Aorta (tissue), 5 donors: ENCODE data around the gene GCNT2. TPM values are rescaled to one million over a fixed set of nuclear protein-coding genes. Genes with fewer than 3 reads are reported as not detected.
"Not testable (repeated sequence)": the region's sequence is repeated elsewhere in the genome, so short reads cannot be mapped to it uniquely, and the experiment has no call there.

Source experiments
- ATAC-seq: fragments of 200-7000 bp; cut with Tn5 transposase; one replicate; pipeline ENCODE4 v1.9.1; 2022; ENCODE audit warnings: moderate library complexity; ENCODE audit not compliant: low FRiP score
- DNase-seq, 2 donors: peaks; one replicate each; pipeline ENCODE4 v3.0.0-alpha.2; 2020
- H3K27ac ChIP-seq, 2 donors: one replicate each; pipeline ENCODE4 v1.5.1; 2013; ENCODE audit warnings: low read length in 2 of 2, mild to moderate bottlenecking in 2 of 2, moderate library complexity in 2 of 2, control low read depth in 1 of 2, inconsistent platforms in 1 of 2, low read depth in 1 of 2
- H3K27me3 ChIP-seq, 2 donors: one replicate each; pipeline ENCODE4 v1.6.1; 2013; ENCODE audit warnings: control low read depth in 1 of 2, low read length in 1 of 2, mild to moderate bottlenecking in 1 of 2, moderate library complexity in 1 of 2; ENCODE audit not compliant: insufficient read depth in 2 of 2, control insufficient read depth in 1 of 2
- H3K36me3 ChIP-seq, 2 donors: one replicate each; pipeline ENCODE4 v1.6.1; 2013; ENCODE audit warnings: control low read depth in 1 of 2, low read length in 1 of 2, mild to moderate bottlenecking in 1 of 2; ENCODE audit not compliant: insufficient read depth in 2 of 2, control insufficient read depth in 1 of 2
- H3K4me1 ChIP-seq, 2 donors: one replicate each; pipeline ENCODE4 v1.6.1; 2013; ENCODE audit warnings: low read length in 2 of 2, control low read depth in 1 of 2, mild to moderate bottlenecking in 1 of 2, moderate library complexity in 1 of 2; ENCODE audit not compliant: insufficient read depth in 2 of 2, control insufficient read depth in 1 of 2
- H3K4me3 ChIP-seq, 2 donors: one replicate each; pipeline ENCODE4 v1.5.1; 2013; ENCODE audit warnings: low read length in 2 of 2, control low read depth in 1 of 2, mild to moderate bottlenecking in 1 of 2
- H3K9me3 ChIP-seq: one replicate; pipeline ENCODE4 v1.6.1; 2013; ENCODE audit warnings: mild to moderate bottlenecking, low read length; ENCODE audit not compliant: control insufficient read depth
- WGBS, 2 donors: extraction: QIAGEN DNeasy Blood & Tissue Kit; methylation state at CpG; one replicate each; pipeline ENCODE4 v1.1.7; 2013; 5-methylcytosine and 5-hydroxymethylcytosine counted together
- intact Hi-C, 2 donors: fragments of 100-400 bp; cut with DNase I; formaldehyde crosslinking; loops; one replicate each; pipeline versions ENCODE4 v1.14.2 to v1.15.0; 2022
- polyA plus RNA-seq, 2 donors: library from polyadenylated mRNA; stranded (reverse); fragments of 200-250 nt; gene quantifications; one replicate each; pipeline ENCODE4 v1.2.3, GENCODE V29; 2013
- total RNA-seq, 2 donors: library from RNA; stranded (reverse); fragmentation: NEBNext Ultra II Directional; extraction: Animal tissue kit (Norgen Biotek cat#: 25700); gene quantifications; one replicate each; pipeline ENCODE4 v1.2.1, GENCODE V29; 2021
- donor health status: healthy with polysubstance abuse.
- donor health status: Bipolar disorder and iron deficiency.
- donor health status: DM: no; HTN: no; CAD: no.
- donor health status: DM: no; HTN: no; CAD: no.
- donor health status: DM: yes; HTN: yes; CAD: no.

The GCNT2 gene
- total and polyA plus RNA-seq, 4 donors: 3.4 to 18.6 (median 9.2) TPM

GRCh38 chr6:10612161-10612560 is 91.0 kb downstream of the GCNT2 start:
- no peaks in the 10 kb centered on the region for H3K9me3 ChIP-seq
- intact Hi-C loops: loop anchor here in 1 of 2 donors (10.0 kb wide), 1 partner anchor 57 kb away; no protein-coding TSS in a partner anchor
- DNase-seq: no peak
- no peak overlapping the region for H3K27ac ChIP-seq
- H3K4me1 ChIP-seq: peaks cover 10 to 15% of the 10 kb centered on the region in 2 donors
- no peaks in the 10 kb centered on the region for H3K27me3 ChIP-seq
- no peaks in the 10 kb centered on the region for H3K36me3 ChIP-seq
- ATAC-seq: no peak
- H3K4me3 ChIP-seq: no peak overlapping the region
- 94 to 98% methylated on average over 8 of the region's 8 CpGs for WGBS, 2 donors

GRCh38 chr6:10613077-10613476 is 91.9 kb downstream of the GCNT2 start:
- Histone ChIP-seq H3K27ac (no peak overlapping the region), H3K9me3 (no peaks in the 10 kb centered on the region), H3K36me3 (no peaks in the 10 kb centered on the region), H3K27me3 (no peaks in the 10 kb centered on the region), H3K4me1 (peaks cover 10 to 15% of the 10 kb centered on the region in 2 donors), H3K4me3 (no peak overlapping the region)
- 1 to 5% methylated on average over 3 of the region's 3 CpGs for WGBS, 2 donors
- ATAC-seq (no peak), DNase-seq (no peak)
- intact Hi-C loops: loop anchor here in 1 of 2 donors (10.0 kb wide), 1 partner anchor 58 kb away; no protein-coding TSS in a partner anchor

GRCh38 chr6:10613723-10614122 is 92.6 kb downstream of the GCNT2 start:
- Histone ChIP-seq H3K4me1 (peaks cover 10 to 15% of the 10 kb centered on the region in 2 donors), H3K9me3 (no peaks in the 10 kb centered on the region), H3K36me3 (no peaks in the 10 kb centered on the region), H3K27ac (peak overlapping the region; percentile 30 to 76), H3K4me3 (no peak overlapping the region), H3K27me3 (no peaks in the 10 kb centered on the region)
- no peak for DNase-seq
- 8% methylated on average over 2 of the region's 2 CpGs for WGBS, 2 donors
- intact Hi-C loops: loop anchor here in 1 of 2 donors (10.0 kb wide), 1 partner anchor 59 kb away; no protein-coding TSS in a partner anchor
- ATAC-seq: no peak

GRCh38 chr6:10615675-10616074 is 94.5 kb downstream of the GCNT2 start:
- Histone ChIP-seq H3K36me3 (no peaks in the 10 kb centered on the region), H3K27me3 (no peaks in the 10 kb centered on the region), H3K4me1 (peaks cover 2 to 10% of the 10 kb centered on the region in 2 donors), H3K27ac (no peak overlapping the region), H3K4me3 (no peak overlapping the region), H3K9me3 (no peaks in the 10 kb centered on the region)
- ATAC-seq: no peak
- no peak for DNase-seq
- intact Hi-C loops: loop anchor here in 1 of 2 donors (10.0 kb wide), 1 partner anchor 61 kb away; no protein-coding TSS in a partner anchor
- 95% methylated on average over 8 of the region's 8 CpGs for WGBS, 2 donors

DNA sequence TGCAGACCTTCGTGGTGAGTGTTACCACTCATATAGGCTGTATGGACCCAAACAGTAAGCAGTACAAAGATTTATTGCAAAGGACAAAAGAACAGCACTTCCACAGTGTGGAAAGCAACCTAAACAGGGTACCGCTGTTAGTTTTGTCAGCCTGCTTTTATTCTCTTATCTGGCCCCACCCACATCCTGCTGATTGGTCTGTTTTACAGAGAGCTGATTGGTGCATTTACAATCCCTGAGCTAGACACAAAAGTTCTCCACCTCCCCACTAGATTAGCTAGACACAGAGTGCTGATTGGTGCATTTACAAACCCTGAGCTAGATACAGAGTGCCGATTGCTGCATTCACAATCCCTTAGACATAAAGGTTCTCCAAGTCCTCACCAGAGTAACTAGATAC is 95.1 kb downstream of the GCNT2 start:
- not testable (repeated sequence) for DNase-seq, H3K36me3 ChIP-seq, H3K27ac ChIP-seq, H3K27me3 ChIP-seq, H3K4me3 ChIP-seq, H3K4me1 ChIP-seq, H3K9me3 ChIP-seq, ATAC-seq
- intact Hi-C loops: loop anchor here in 1 of 2 donors (10.0 kb wide), 1 partner anchor 61 kb away; no protein-coding TSS in a partner anchor
- 93 to 94% methylated on average over 3 of the region's 3 CpGs for WGBS, 2 donors

DNA sequence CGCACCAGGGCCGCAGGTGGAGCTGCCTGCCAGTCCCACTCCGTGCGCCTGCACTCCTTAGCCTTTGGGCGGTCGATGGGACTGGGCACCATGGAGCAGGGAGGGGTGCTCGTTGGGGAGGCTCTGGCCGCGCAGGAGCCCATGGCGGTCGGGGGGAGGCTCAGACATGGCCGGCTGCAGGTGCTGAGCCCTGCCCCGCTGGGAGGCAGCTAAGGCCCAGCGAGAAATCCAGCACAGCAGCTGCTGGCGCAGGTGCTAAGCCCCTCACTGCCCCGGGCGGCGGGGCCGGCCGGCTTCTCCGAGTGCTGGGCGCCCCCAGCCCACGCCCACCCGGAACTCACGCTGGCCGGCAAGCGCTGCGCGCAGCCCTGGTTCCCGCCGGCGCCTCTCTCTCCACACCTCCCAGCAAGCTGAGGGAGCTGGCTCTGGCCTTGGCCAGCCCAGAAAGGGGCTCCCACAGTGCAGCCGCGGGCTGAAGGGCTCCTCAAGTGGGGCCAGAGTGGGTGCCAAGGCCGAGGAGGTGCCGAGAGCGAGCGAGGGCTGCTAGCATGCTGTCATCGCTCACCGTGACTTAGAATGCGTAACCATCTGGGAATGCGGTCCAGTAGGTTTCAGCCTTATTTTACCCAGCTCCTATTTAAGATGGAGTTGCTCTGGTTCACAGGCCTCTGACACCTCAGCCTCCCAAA is 96.0 kb downstream of the GCNT2 start:
- ATAC-seq (no peak), DNase-seq (no peak)
- Histone ChIP-seq H3K27ac (no peak overlapping the region), H3K9me3 (no peaks in the 10 kb centered on the region), H3K27me3 (no peaks in the 10 kb centered on the region), H3K4me3 (no peak overlapping the region), H3K36me3 (no peaks in the 10 kb centered on the region), H3K4me1 (peaks cover 2 to 10% of the 10 kb centered on the region in 2 donors)
- WGBS, 2 donors: 97% methylated on average over 42 of the region's 42 CpGs
- intact Hi-C loops: loop anchor here in 1 of 2 donors (10.0 kb wide), 1 partner anchor 62 kb away; no protein-coding TSS in a partner anchor

DNA sequence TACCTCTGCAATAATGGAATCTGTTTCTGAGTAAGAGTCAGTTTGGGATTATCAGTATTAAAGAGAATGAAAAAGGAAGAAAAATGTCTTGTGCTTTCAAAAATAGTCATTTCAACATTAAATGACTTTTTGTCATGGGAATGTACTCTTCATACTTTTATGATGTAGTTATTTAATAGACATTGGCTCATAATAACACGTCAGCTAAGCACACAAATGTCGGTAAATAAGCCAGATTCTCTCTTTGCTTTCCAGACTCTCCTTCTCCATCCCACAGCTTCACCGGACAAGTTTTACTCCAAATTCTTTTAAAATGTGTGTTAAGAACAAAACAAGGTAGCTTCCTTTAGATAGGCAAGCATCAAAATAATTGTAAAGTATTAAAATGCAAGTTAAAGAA is 97.3 kb downstream of the GCNT2 start:
- H3K4me3 ChIP-seq: no peak overlapping the region
- H3K27ac ChIP-seq: no peak overlapping the region
- peaks cover 0 to under 1% of the 10 kb centered on the region in 2 donors for H3K36me3 ChIP-seq
- H3K4me1 ChIP-seq: peaks cover 2 to 8% of the 10 kb centered on the region in 2 donors
- intact Hi-C loops: loop anchor here in 1 of 2 donors (10.0 kb wide), 1 partner anchor 64 kb away; no protein-coding TSS in a partner anchor
- 2 to 9% methylated on average over 3 of the region's 3 CpGs for WGBS, 2 donors
- no peak for ATAC-seq
- DNase-seq: no peak
- H3K27me3 ChIP-seq: no peaks in the 10 kb centered on the region
- no peaks in the 10 kb centered on the region for H3K9me3 ChIP-seq

- 66 to 75% methylated on average over 5 of the region's 5 CpGs for WGBS, 2 donors
- no peak for ATAC-seq
Observed at GRCh38 chr6:10621213-10621612, 100.1 kb downstream of the GCNT2 start.

GRCh38 chr6:10621847-10622246 is 100.7 kb downstream of the GCNT2 start:
- intact Hi-C loops: loop anchor here in 1 of 2 donors (5.0 kb wide), 1 partner anchor 110 kb away; no protein-coding TSS in a partner anchor
- WGBS, 2 donors: 89 to 95% methylated on average over 4 of the region's 4 CpGs
- Histone ChIP-seq H3K4me3 (no peak overlapping the region), H3K36me3 (peaks cover 4 to 6% of the 10 kb centered on the region in 2 donors), H3K9me3 (no peaks in the 10 kb centered on the region), H3K27ac (no peak overlapping the region), H3K27me3 (no peaks in the 10 kb centered on the region), H3K4me1 (no peaks in the 10 kb centered on the region)
- DNase-seq (no peak), ATAC-seq (no peak)

More at GRCh38 chr6:10621213-10621612, 100.1 kb downstream of the GCNT2 start:
- Histone ChIP-seq H3K4me3 (no peak overlapping the region), H3K27me3 (no peaks in the 10 kb centered on the region), H3K36me3 (peaks cover 2 to 6% of the 10 kb centered on the region in 2 donors), H3K27ac (no peak overlapping the region), H3K9me3 (no peaks in the 10 kb centered on the region), H3K4me1 (no peaks in the 10 kb centered on the region)
- DNase-seq: no peak
- intact Hi-C loops: loop anchor here in 1 of 2 donors (5.0 kb wide), 1 partner anchor 109 kb away; no protein-coding TSS in a partner anchor
